GM12878 (cell line): Measurements from ENCODE around the gene GLUD1.

ENCODE experiments used
- ASH2L ChIP-seq: fragments of 300-600, 200-600 bp; sonication (generic); IDR thresholded peaks from 2 replicates; pipeline ENCODE4 v1.6.1; 2017; ENCODE audit warnings: low read depth, mild to moderate bottlenecking, borderline replicate concordance
- TF ChIP-seq, protein P1 (sequence below), 3 experiments: IDR thresholded peaks in 2 of 3; conservative IDR thresholded peaks in 1 of 3; 2 replicates each; pipeline ENCODE4 v1.5.1; 2011; ENCODE audit warnings: low read depth in 3 of 3, low read length in 3 of 3, mild to moderate bottlenecking in 3 of 3, control low read depth in 2 of 3, moderate library complexity in 2 of 3, inconsistent platforms in 1 of 3, mixed read lengths in 1 of 3; ENCODE audit not compliant: control insufficient read depth in 2 of 3, insufficient read depth in 1 of 3; ENCODE audit errors: extremely low read depth in 1 of 3
- TF ChIP-seq, protein P2 (sequence below): IDR thresholded peaks from 2 replicates; pipeline ENCODE4 v1.6.1; 2012; ENCODE audit warnings: mild to moderate bottlenecking, low read depth, low read length
- TF ChIP-seq, protein P3 (sequence below): IDR thresholded peaks from 2 replicates; pipeline ENCODE4 v1.6.1; 2011; ENCODE audit warnings: low read depth, mild to moderate bottlenecking, low read length, moderate library complexity, borderline replicate concordance; ENCODE audit errors: extremely low read depth

DNA sequence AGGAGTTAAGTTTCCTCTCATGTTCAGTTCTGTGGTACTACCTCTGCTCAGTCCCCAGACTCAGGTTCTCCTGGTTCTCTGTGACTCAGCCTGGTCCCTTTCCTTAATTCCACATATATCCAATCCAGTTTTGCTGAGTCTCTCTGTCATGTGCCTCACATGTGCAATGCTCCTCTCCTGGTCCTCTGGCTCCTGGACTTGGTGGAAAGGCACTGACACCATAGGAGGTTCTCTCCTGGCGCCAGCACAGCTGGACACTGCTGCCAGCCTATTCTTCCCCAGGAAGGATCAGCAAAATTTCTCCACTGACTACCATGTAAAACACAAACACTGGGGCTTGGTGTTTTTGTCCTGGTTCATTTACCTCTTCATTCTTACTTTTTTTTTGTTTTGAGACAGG is 27.8 kb downstream of the GLUD1 start:
- TF ChIP-seq, protein P1, sequence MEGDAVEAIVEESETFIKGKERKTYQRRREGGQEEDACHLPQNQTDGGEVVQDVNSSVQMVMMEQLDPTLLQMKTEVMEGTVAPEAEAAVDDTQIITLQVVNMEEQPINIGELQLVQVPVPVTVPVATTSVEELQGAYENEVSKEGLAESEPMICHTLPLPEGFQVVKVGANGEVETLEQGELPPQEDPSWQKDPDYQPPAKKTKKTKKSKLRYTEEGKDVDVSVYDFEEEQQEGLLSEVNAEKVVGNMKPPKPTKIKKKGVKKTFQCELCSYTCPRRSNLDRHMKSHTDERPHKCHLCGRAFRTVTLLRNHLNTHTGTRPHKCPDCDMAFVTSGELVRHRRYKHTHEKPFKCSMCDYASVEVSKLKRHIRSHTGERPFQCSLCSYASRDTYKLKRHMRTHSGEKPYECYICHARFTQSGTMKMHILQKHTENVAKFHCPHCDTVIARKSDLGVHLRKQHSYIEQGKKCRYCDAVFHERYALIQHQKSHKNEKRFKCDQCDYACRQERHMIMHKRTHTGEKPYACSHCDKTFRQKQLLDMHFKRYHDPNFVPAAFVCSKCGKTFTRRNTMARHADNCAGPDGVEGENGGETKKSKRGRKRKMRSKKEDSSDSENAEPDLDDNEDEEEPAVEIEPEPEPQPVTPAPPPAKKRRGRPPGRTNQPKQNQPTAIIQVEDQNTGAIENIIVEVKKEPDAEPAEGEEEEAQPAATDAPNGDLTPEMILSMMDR (IDR thresholded peaks at IDR 0.05 in 2 of 3, conservative IDR thresholded peaks at IDR 0.05 in 1 of 3; ENCODE audit: control insufficient read depth in 2 of 3, extremely low read depth in 1 of 3, insufficient read depth in 1 of 3, low read depth in 3 of 3, low read length in 3 of 3): no peak
- TF ChIP-seq, protein P2, sequence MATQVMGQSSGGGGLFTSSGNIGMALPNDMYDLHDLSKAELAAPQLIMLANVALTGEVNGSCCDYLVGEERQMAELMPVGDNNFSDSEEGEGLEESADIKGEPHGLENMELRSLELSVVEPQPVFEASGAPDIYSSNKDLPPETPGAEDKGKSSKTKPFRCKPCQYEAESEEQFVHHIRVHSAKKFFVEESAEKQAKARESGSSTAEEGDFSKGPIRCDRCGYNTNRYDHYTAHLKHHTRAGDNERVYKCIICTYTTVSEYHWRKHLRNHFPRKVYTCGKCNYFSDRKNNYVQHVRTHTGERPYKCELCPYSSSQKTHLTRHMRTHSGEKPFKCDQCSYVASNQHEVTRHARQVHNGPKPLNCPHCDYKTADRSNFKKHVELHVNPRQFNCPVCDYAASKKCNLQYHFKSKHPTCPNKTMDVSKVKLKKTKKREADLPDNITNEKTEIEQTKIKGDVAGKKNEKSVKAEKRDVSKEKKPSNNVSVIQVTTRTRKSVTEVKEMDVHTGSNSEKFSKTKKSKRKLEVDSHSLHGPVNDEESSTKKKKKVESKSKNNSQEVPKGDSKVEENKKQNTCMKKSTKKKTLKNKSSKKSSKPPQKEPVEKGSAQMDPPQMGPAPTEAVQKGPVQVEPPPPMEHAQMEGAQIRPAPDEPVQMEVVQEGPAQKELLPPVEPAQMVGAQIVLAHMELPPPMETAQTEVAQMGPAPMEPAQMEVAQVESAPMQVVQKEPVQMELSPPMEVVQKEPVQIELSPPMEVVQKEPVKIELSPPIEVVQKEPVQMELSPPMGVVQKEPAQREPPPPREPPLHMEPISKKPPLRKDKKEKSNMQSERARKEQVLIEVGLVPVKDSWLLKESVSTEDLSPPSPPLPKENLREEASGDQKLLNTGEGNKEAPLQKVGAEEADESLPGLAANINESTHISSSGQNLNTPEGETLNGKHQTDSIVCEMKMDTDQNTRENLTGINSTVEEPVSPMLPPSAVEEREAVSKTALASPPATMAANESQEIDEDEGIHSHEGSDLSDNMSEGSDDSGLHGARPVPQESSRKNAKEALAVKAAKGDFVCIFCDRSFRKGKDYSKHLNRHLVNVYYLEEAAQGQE: no peak
- TF ChIP-seq, protein P3, sequence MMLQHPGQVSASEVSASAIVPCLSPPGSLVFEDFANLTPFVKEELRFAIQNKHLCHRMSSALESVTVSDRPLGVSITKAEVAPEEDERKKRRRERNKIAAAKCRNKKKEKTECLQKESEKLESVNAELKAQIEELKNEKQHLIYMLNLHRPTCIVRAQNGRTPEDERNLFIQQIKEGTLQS: no peak
- TF ChIP-seq ASH2L: no peak
